Measurements from ENCODE around the gene OXCT2. TPM values are rescaled to one million over a fixed set of nuclear protein-coding genes. Genes with fewer than 3 reads are reported as not detected.

OXCT2 gene
- polyA plus RNA-seq, 4 donors = 0.27 to 0.74 (median 0.53) TPM; not detected in 1

- DNase-seq (ENCODE audit: low read depth in 4 of 4, low spot score in 2 of 4) = peak; percentile 41 to 87 (median 76)
Observed at GRCh38 chr1:39738622-39739366, 32.4 kb downstream of the OXCT2 start, which contains the start of gene PPIE. TSS of gene PPIE (plus strand) at chr1:39738882. CDS start at chr1:39738901, 19 bp downstream.

- DNase-seq (ENCODE audit: low read depth in 4 of 4, low spot score in 2 of 4) = no peak
Observed at GRCh38 chr1:39737546-39738169, 33.5 kb downstream of the OXCT2 start.

- no peak for DNase-seq (ENCODE audit: low read depth in 4 of 4, low spot score in 2 of 4)
Observed at GRCh38 chr1:39735731-39736130, 35.4 kb downstream of the OXCT2 start.

- no peak for DNase-seq (ENCODE audit: low read depth in 4 of 4, low spot score in 2 of 4)
Observed at GRCh38 chr1:39733161-39733560, 38.0 kb downstream of the OXCT2 start.

- DNase-seq (ENCODE audit: low read depth in 4 of 4, low spot score in 2 of 4) = no peak
Observed at GRCh38 chr1:39732730-39733129, 38.4 kb downstream of the OXCT2 start.

GRCh38 chr1:39729842-39730241 lies 41.3 kb downstream of the OXCT2 start:
- DNase-seq (ENCODE audit: low read depth in 4 of 4, low spot score in 2 of 4) = no peak

- no peak for DNase-seq (ENCODE audit: low read depth in 4 of 4, low spot score in 2 of 4)
Observed at GRCh38 chr1:39729030-39729429, 42.1 kb downstream of the OXCT2 start.

GRCh38 chr1:39727932-39728317 lies 43.2 kb downstream of the OXCT2 start:
- no peak for DNase-seq (ENCODE audit: low read depth in 4 of 4, low spot score in 2 of 4)

- no peak for DNase-seq (ENCODE audit: low read depth in 4 of 4, low spot score in 2 of 4)
Observed at GRCh38 chr1:39727221-39727931, 43.8 kb downstream of the OXCT2 start.

- no peak for DNase-seq (ENCODE audit: low read depth in 4 of 4, low spot score in 2 of 4)
Observed at GRCh38 chr1:39726600-39726999, 44.5 kb downstream of the OXCT2 start.

- no peak for DNase-seq (ENCODE audit: low read depth in 4 of 4, low spot score in 2 of 4)
Observed at GRCh38 chr1:39722495-39722894, 48.7 kb downstream of the OXCT2 start.

- no peak for DNase-seq (ENCODE audit: low read depth in 4 of 4, low spot score in 2 of 4)
Observed at GRCh38 chr1:39721664-39722063, 49.5 kb downstream of the OXCT2 start.

- peak; percentile 27 to 59 (median 43) for DNase-seq (ENCODE audit: low read depth in 4 of 4, low spot score in 2 of 4)
Observed at GRCh38 chr1:39720094-39720999, 50.8 kb downstream of the OXCT2 start.

Other genes with a start within 250 kb of the OXCT2 start
- 100 to 1,000 TPM; 179 to 240 (median 206) TPM for gene PABPC4, start 194.6 kb downstream of the OXCT2 start, polyA plus RNA-seq (ENCODE audit: insufficient read length in 4 of 4)
- 10 to 100 TPM; 21.6 to 24.5 (median 22.0) TPM for gene HEYL, start 131.7 kb downstream of the OXCT2 start, polyA plus RNA-seq (ENCODE audit: insufficient read length in 4 of 4)
- gene NT5C1A, start 99.2 kb downstream of the OXCT2 start, polyA plus RNA-seq (ENCODE audit: insufficient read length in 4 of 4) = 1 to 10 TPM in 1 of 4 donors, under 1 TPM in 3; 0.27 to 1.1 (median 0.32) TPM
- gene HPCAL4, start 79.9 kb downstream of the OXCT2 start, polyA plus RNA-seq (ENCODE audit: insufficient read length in 4 of 4) = 1 to 10 TPM in 1 of 4 donors, under 1 TPM in 3; 0.48 to 1.7 (median 0.90) TPM
- 10 to 100 TPM; 60.4 to 72.0 (median 67.0) TPM for gene PPIE, start 32.5 kb downstream of the OXCT2 start, polyA plus RNA-seq (ENCODE audit: insufficient read length in 4 of 4)
- 1 to 10 TPM; 1.4 to 4.0 (median 2.7) TPM for gene BMP8B, start 17.5 kb upstream of the OXCT2 start, polyA plus RNA-seq (ENCODE audit: insufficient read length in 4 of 4)
- 10 to 100 TPM; 26.9 to 52.1 (median 35.1) TPM for gene TRIT1, start 112.2 kb upstream of the OXCT2 start, polyA plus RNA-seq (ENCODE audit: insufficient read length in 4 of 4)
- 1 to 10 TPM; 6.9 to 9.1 (median 8.2) TPM for gene MYCL, start 130.6 kb upstream of the OXCT2 start, polyA plus RNA-seq (ENCODE audit: insufficient read length in 4 of 4)
- 1 to 10 TPM; 1.7 to 3.6 (median 2.6) TPM for gene MFSD2A, start 183.8 kb upstream of the OXCT2 start, polyA plus RNA-seq (ENCODE audit: insufficient read length in 4 of 4)

Data from left renal cortex interstitium (tissue), 4 donors.